ENCODE results near the gene FAM131B. TPM values are rescaled to one million over a fixed set of nuclear protein-coding genes. Genes with fewer than 3 reads are reported as not detected.

FAM131B gene
- 0.44 and 0.49 TPM in 2 replicates for total RNA-seq

GRCh38 chr7:143362131-143363015 lies at the start of gene FAM131B:
TSS of gene FAM131B (minus strand) at chr7:143362713. CDS start at chr7:143362603, 110 bp downstream.

GRCh38 chr7:143408686-143409561 lies 46.4 kb upstream of the FAM131B start, which contains the start of gene EPHA1:
TSS of gene EPHA1 (minus strand) at chr7:143408856. CDS start at chr7:143408805, 51 bp downstream.

DNA sequence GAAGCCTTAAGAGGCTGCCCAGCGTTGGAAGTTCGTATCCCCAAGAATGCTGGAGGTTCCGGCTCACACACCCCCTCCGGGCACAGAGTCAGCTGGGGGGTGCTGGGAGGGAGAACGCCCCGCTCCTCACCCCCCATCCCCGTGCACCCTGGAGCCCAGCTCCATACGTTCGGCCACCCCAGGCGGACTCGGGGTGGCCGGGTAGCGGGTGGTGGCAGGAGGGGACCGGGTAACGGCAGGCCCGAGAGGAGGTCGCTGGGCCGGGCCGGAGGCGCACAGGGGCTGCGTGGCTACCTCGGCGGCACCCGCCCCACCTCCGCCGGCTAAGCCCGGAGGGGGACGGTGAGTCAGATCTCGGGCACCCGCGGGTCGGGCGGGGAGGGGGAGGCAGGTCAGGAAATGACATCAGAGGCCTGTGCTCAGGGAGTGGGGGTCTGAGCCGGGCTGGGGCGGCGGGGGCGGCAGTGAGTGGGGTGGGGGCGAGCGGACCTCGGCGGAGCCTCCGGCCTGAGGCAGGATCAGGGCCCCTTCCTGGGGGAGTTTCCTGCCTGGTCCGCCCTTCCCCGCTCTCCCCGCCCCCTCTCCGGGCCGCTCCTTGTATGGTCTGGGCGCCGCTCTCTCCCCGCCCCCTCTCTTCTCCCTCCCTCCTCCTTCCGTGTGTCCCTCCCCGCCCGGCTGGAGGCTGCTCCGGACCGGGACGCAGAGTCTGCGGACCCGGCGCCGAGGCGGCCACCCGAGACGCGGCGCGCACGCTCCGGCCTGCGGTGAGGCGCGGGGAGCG lies 18.3 kb upstream of the FAM131B start, which contains the start of gene ZYX:
TSS of gene ZYX (plus strand) at position 700 of the 781 bp plus-strand sequence. CDS start 227 bp downstream, outside the sequence.

GRCh38 chr7:143315776-143316175 lies 46.7 kb downstream of the FAM131B start, which contains the start of gene CLCN1:
TSS of gene CLCN1 (plus strand) at chr7:143316111. CDS start at chr7:143316213, 102 bp downstream.

Other genes with a start within 250 kb of the FAM131B start
- gene PIP, start 230.6 kb downstream of the FAM131B start, total RNA-seq = not detected in 2 replicates
- not detected in 2 replicates for gene TAS2R39, start 179.3 kb downstream of the FAM131B start, total RNA-seq
- gene TAS2R40, start 140.7 kb downstream of the FAM131B start, total RNA-seq = not detected in 2 replicates
- gene GSTK1, start 99.3 kb downstream of the FAM131B start, total RNA-seq = 66.7 and 80.7 TPM in 2 replicates
- 0.19 TPM in 1 of 2 replicates, not detected in the other for gene TMEM139, start 77.8 kb downstream of the FAM131B start, total RNA-seq
- 13.4 and 36.1 TPM in 2 replicates for gene CASP2, start 74.4 kb downstream of the FAM131B start, total RNA-seq
- not detected in 2 replicates for gene CLCN1, start 46.6 kb downstream of the FAM131B start, total RNA-seq
- 18.3 and 64.6 TPM in 2 replicates for gene ZYX, start 18.6 kb upstream of the FAM131B start, total RNA-seq
- not detected in 2 replicates for gene EPHA1, start 46.1 kb upstream of the FAM131B start, total RNA-seq
- gene TAS2R60, start 80.7 kb upstream of the FAM131B start, total RNA-seq = 0.16 TPM in 1 of 2 replicates, not detected in the other
- gene TAS2R41, start 115.2 kb upstream of the FAM131B start, total RNA-seq = not detected in 2 replicates
- gene CTAGE15, start 209.1 kb upstream of the FAM131B start, total RNA-seq = 0.06 TPM in 1 of 2 replicates, not detected in the other

All from bladder microvascular endothelial cell (primary cell).